Mucosa of descending colon (tissue), 3 donors: Measurements from ENCODE around the gene UQCR11. TPM values are rescaled to one million over a fixed set of nuclear protein-coding genes. Genes with fewer than 3 reads are reported as not detected.

Experiments used
- ATAC-seq: fragments of 200-7000 bp; cut with Tn5 transposase; one replicate; pipeline ENCODE4 v1.9.1; 2020; ENCODE audit warnings: mild to moderate bottlenecking, moderate library complexity
- DNase-seq, 3 donors: peaks; one replicate each; pipeline ENCODE4 v3.0.0-alpha.2; 2020
- H3K36me3 ChIP-seq: fragments of 200-600 bp; one replicate; pipeline ENCODE4 v1.8.0; 2021; ENCODE audit warnings: low read depth, mild to moderate bottlenecking
- H3K4me1 ChIP-seq: fragments of 200-600 bp; one replicate; pipeline ENCODE4 v1.8.0; 2021; ENCODE audit warnings: low read depth, mild to moderate bottlenecking
- H3K4me3 ChIP-seq: fragments of 200-600 bp; one replicate; pipeline ENCODE4 v1.8.0; 2021; ENCODE audit warnings: mild to moderate bottlenecking
- H3K9me3 ChIP-seq: fragments of 200-600 bp; one replicate; pipeline ENCODE4 v1.8.0; 2021; ENCODE audit warnings: mild to moderate bottlenecking
- CTCF ChIP-seq: fragments of 200-600 bp; IDR thresholded peaks from one replicate; pipeline ENCODE4 v1.8.0; 2022; ENCODE audit warnings: antibody characterized with exemption, mild to moderate bottlenecking
- intact Hi-C, 2 donors: fragments of 100-400 bp; cut with DNase I in 1 of 2; cut with micrococcal nuclease in 1 of 2; formaldehyde crosslinking; loops; one replicate each; pipeline versions ENCODE4 v1.11.0 to v1.11.1; 2022; cut with DNase I, micrococcal nuclease
- total RNA-seq, 3 donors: library from RNA; stranded (reverse); fragmentation: NEBNext Ultra II Directional in 2 of 3; extraction: Animal tissue kit (Norgen Biotek cat#: 25700) in 2 of 3; gene quantifications; one replicate each; pipeline versions ENCODE4 v1.2.1 to v1.2.4, GENCODE V29; 2021 to 2023
- donor health status: DM: no; HTN: no; CAD: no; lungs with moderate emphysema.
- donor health status: DM: no; HTN: no; CAD: no.
- donor health status: DM: no; HTN: yes; CAD: no.

UQCR11 gene
- total RNA-seq, 3 donors from 2014 or later = 265 to 301 (median 272) TPM

- Histone ChIP-seq H3K36me3 (no peaks in the 10 kb centered on the region), H3K9me3 (no peaks in the 10 kb centered on the region), H3K4me1 (no peaks in the 10 kb centered on the region), H3K4me3 (no peak overlapping the region)
- no peak for TF ChIP-seq CTCF
- intact Hi-C loops = no loop called here
- DNase-seq (no peak), ATAC-seq (no peak)
These were observed 49.5 kb downstream of the UQCR11 start for GRCh38 chr19:1555487-1556389.

- intact Hi-C loops = no loop called here
- no peak for TF ChIP-seq CTCF
These were observed 50.3 kb downstream of the UQCR11 start for GRCh38 chr19:1554968-1555367.

GRCh38 chr19:1553415-1553814 lies 51.8 kb downstream of the UQCR11 start:
- no peak for ATAC-seq
- DNase-seq = no peak
- Histone ChIP-seq H3K4me1 (no peaks in the 10 kb centered on the region), H3K36me3 (no peaks in the 10 kb centered on the region), H3K4me3 (no peak overlapping the region), H3K9me3 (no peaks in the 10 kb centered on the region)
- TF ChIP-seq CTCF = no peak
- intact Hi-C loops = no loop called here

More at GRCh38 chr19:1554968-1555367, 50.3 kb downstream of the UQCR11 start:
- H3K4me3 ChIP-seq = no peak overlapping the region
- no peaks in the 10 kb centered on the region for H3K4me1 ChIP-seq
- no peak for ATAC-seq
- DNase-seq = no peak
- no peaks in the 10 kb centered on the region for H3K36me3 ChIP-seq
- no peaks in the 10 kb centered on the region for H3K9me3 ChIP-seq

- intact Hi-C loops = no loop called here
- DNase-seq (no peak), ATAC-seq (no peak)
- no peaks in the 10 kb centered on the region for H3K4me1 ChIP-seq
- H3K4me3 ChIP-seq = no peak overlapping the region
- no peak for TF ChIP-seq CTCF
- H3K9me3 ChIP-seq = no peaks in the 10 kb centered on the region
- H3K36me3 ChIP-seq = no peaks in the 10 kb centered on the region
These were observed 53.9 kb downstream of the UQCR11 start for GRCh38 chr19:1551068-1552040.

GRCh38 chr19:1549332-1549945 lies 55.8 kb downstream of the UQCR11 start:
- no peak for TF ChIP-seq CTCF
- Histone ChIP-seq H3K36me3 (no peaks in the 10 kb centered on the region), H3K9me3 (no peaks in the 10 kb centered on the region), H3K4me3 (no peak overlapping the region), H3K4me1 (no peaks in the 10 kb centered on the region)
- ATAC-seq (no peak), DNase-seq (no peak)
- intact Hi-C loops = no loop called here
